NCI-H524 (cell line): ENCODE results near the gene CHN1.

Experiments
- DNase-seq, 2 experiments: peaks; one replicate each; lab custom pipeline; 2025; lab: John Stamatoyannopoulos, UW

The CHN1 gene

GRCh38 chr2:174787487-174788205, 217.5 kb downstream of the CHN1 start:
- DNase-seq, result peak; percentile 75 to 88

- no peak for DNase-seq
Observed at GRCh38 chr2:174786066-174786725, 219.0 kb downstream of the CHN1 start.

GRCh38 chr2:174785481-174785880, 219.7 kb downstream of the CHN1 start:
- no peak for DNase-seq

- DNase-seq, result no peak
Observed at GRCh38 chr2:174784909-174785308, 220.3 kb downstream of the CHN1 start.

- DNase-seq, result no peak
Observed at GRCh38 chr2:174784316-174784715, 220.9 kb downstream of the CHN1 start.

- DNase-seq, result no peak
Observed at GRCh38 chr2:174781996-174782395, 223.2 kb downstream of the CHN1 start.

- DNase-seq, result no peak
Observed at GRCh38 chr2:174781298-174781697, 223.9 kb downstream of the CHN1 start.

- DNase-seq, result no peak
Observed at GRCh38 chr2:174780856-174781255, 224.3 kb downstream of the CHN1 start.

GRCh38 chr2:174780191-174780840, 224.9 kb downstream of the CHN1 start:
- DNase-seq, result no peak

GRCh38 chr2:174779361-174779928, 225.7 kb downstream of the CHN1 start:
- DNase-seq, result peak in 1 of 2 experiments; percentile 5

GRCh38 chr2:174778085-174778981, 226.8 kb downstream of the CHN1 start:
- no peak for DNase-seq

GRCh38 chr2:174777347-174778084, 227.7 kb downstream of the CHN1 start:
- peak in 1 of 2 experiments; percentile 39 for DNase-seq

- no peak for DNase-seq
Observed at GRCh38 chr2:174776675-174777074, 228.5 kb downstream of the CHN1 start.

GRCh38 chr2:174776223-174776622, 229.0 kb downstream of the CHN1 start:
- DNase-seq, result no peak

GRCh38 chr2:174775571-174775980, 229.6 kb downstream of the CHN1 start:
- no peak for DNase-seq

- no peak for DNase-seq
Observed at GRCh38 chr2:174774886-174775285, 230.3 kb downstream of the CHN1 start.

GRCh38 chr2:174773215-174773614, 232.0 kb downstream of the CHN1 start:
- DNase-seq, result no peak

GRCh38 chr2:174772472-174772801, 232.7 kb downstream of the CHN1 start:
- no peak for DNase-seq

GRCh38 chr2:174771631-174772471, 233.3 kb downstream of the CHN1 start:
- DNase-seq, result peak; percentile 26 to 81

GRCh38 chr2:174771136-174771535, 234.0 kb downstream of the CHN1 start:
- peak in 1 of 2 experiments; percentile 58 for DNase-seq
